Pancreas (tissue), 10 donors: ENCODE results near the gene SLC1A1. TPM values are rescaled to one million over a fixed set of nuclear protein-coding genes. Genes with fewer than 3 reads are reported as not detected.

Source experiments
- ATAC-seq, 4 donors: fragments of 200-7000 bp; cut with Tn5 transposase; one replicate each; pipeline versions ENCODE4 v1.8.0 to v1.9.1; 2020; ENCODE audit warnings: mild to moderate bottlenecking in 4 of 4, moderate library complexity in 4 of 4
- DNase-seq, 6 donors: peaks; one replicate each; pipeline ENCODE4 v3.0.0-alpha.2; 2020
- FAIRE-seq: peaks from 2 replicates; lab custom pipeline; 2012; peaks lifted over from hg19 to GRCh38; lab: Jason Lieb, UNC
- H3K27ac ChIP-seq, 4 donors: fragments of 200-600 bp; sonication (generic); 1 replicate in 3 of 4; 2 replicates in 1 of 4; pipeline versions ENCODE4 v1.5.0 to v1.8.0; 2020
- H3K27me3 ChIP-seq, 4 donors: fragments of 200-600 bp; one replicate each; pipeline ENCODE4 v1.8.0; 2021
- H3K36me3 ChIP-seq, 3 donors: fragments of 200-600 bp; sonication (generic) in 1 of 3; one replicate each; pipeline versions ENCODE4 v1.5.0 to v1.8.0; 2020 to 2021
- H3K4me1 ChIP-seq, 3 donors: fragments of 200-600 bp; one replicate each; pipeline ENCODE4 v1.8.0; 2021
- H3K4me3 ChIP-seq, 4 donors: fragments of 200-600 bp; sonication (generic) in 2 of 4; one replicate each; pipeline versions ENCODE4 v1.5.0 to v1.8.0; 2020 to 2021
- H3K9me3 ChIP-seq, 4 donors: fragments of 200-600 bp; one replicate each; pipeline ENCODE4 v1.8.0; 2021
- CTCF ChIP-seq, 4 donors: fragments of 200-600 bp; sonication (generic) in 3 of 4; IDR thresholded peaks; one replicate each; pipeline versions ENCODE4 v1.5.0 to v1.8.0; 2021; ENCODE audit warnings: antibody characterized with exemption in 4 of 4
- whole genome bisulfite sequencing, 2 donors: extraction: QIAGEN DNeasy Blood & Tissue Kit; methylation state at CpG; one replicate each; pipeline ENCODE4 v1.1.7; 2013; 5-methylcytosine and 5-hydroxymethylcytosine counted together
- intact Hi-C, 3 donors: fragments of 100-400 bp; cut with DNase I; formaldehyde crosslinking; loops; one replicate each; pipeline versions ENCODE4 v1.11.1 to v1.14.2; 2022
- polyA plus RNA-seq, 2 donors: library from polyadenylated mRNA; stranded (reverse); fragments of 200-250 nt; gene quantifications; one replicate each; pipeline ENCODE4 v1.2.3, GENCODE V29; 2013
- total RNA-seq, 6 donors: library from RNA; stranded (reverse); fragmentation: NEBNext Ultra II Directional in 4 of 6; extraction: Animal tissue kit (Norgen Biotek cat#: 25700) in 4 of 6; gene quantifications; one replicate each; pipeline versions ENCODE4 v1.2.1 to v1.2.4, GENCODE V29; 2021 to 2023
- donor health status: healthy with polysubstance abuse.
- donor health status: DM: no; HTN: no; CAD: no; lungs with moderate emphysema.
- donor health status: DM: no; HTN: no; CAD: no.
- donor health status: control.
- donor health status: control.
- donor health status: Bipolar disorder and iron deficiency.
- donor health status: DM: yes; HTN: yes; CAD: no.
- donor health status: DM: no; HTN: no; CAD: no.
- donor health status: DM: no; HTN: no; CAD: no.
- donor health status: DM: yes; HTN: yes; CAD: no.

The SLC1A1 gene
- total and polyA plus RNA-seq, 8 donors: 1.3 to 4.9 (median 2.5) TPM

GRCh38 chr9:4563105-4563504 is 72.8 kb downstream of the SLC1A1 start:
- 88 to 93% methylated on average over 2 of the region's 2 CpGs for WGBS, 2 donors
- Histone ChIP-seq H3K9me3 (no peaks in the 10 kb centered on the region), H3K4me3 (no peak overlapping the region), H3K36me3 (no peaks in the 10 kb centered on the region), H3K27me3 (no peaks in the 10 kb centered on the region), H3K27ac (no peak overlapping the region), H3K4me1 (no peaks in the 10 kb centered on the region)
- no peak for FAIRE-seq
- no peak for ATAC-seq
- TF ChIP-seq CTCF (IDR thresholded peaks at IDR 0.05): no peak
- intact Hi-C loops: no loop called here
- DNase-seq: no peak

DNA sequence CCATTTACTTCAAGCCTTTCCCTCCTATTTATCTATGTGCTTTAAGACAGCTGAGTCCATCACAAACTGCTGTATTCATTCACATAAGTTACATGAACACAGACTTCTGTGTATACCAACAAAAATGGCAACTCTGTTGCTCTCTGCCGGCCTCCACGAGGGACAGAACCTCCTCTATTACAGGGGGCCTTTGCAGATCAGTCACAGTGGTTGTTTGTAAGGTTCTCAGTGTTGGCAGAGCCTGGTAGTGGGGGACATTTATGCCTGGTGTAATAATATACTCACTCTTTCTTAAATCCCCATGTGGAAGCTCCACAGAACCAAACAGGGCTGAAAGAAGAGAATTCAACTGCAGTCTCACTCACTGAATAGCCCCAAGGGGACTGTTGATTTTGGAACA is 76.5 kb downstream of the SLC1A1 start:
- 79 to 87% methylated on average over 2 of the region's 2 CpGs for WGBS, 2 donors

DNA sequence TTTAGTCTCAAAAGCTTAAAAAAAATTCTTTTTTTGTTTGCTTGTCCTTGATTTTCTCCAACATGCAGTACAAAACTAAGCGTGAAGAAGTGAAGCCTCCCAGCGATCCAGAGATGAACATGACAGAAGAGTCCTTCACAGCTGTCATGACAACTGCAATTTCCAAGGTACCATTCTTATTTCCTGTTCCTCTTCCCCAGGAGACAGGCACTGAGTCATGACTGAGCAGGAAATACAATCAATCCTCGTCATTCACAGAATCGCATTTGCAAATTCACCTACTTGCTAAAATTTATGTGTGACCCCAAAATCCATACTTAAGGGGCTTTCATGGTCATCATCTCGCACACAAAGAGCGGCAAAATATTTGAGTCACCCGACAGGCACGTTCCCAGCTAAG is 77.3 kb downstream of the SLC1A1 start:
- FAIRE-seq: no peak
- WGBS, 2 donors: 86 to 87% methylated on average over 8 of the region's 8 CpGs

More for the DNA sequence above, 76.5 kb downstream of the SLC1A1 start:
- ATAC-seq: no peak
- Histone ChIP-seq H3K4me1 (no peaks in the 10 kb centered on the region), H3K9me3 (no peaks in the 10 kb centered on the region), H3K36me3 (no peaks in the 10 kb centered on the region), H3K27me3 (no peaks in the 10 kb centered on the region), H3K27ac (no peak overlapping the region), H3K4me3 (no peak overlapping the region)
- TF ChIP-seq CTCF (IDR thresholded peaks at IDR 0.05): no peak
- FAIRE-seq: no peak
- intact Hi-C loops: no loop called here
- no peak for DNase-seq

GRCh38 chr9:4569101-4569500 is 78.8 kb downstream of the SLC1A1 start:
- Histone ChIP-seq H3K4me1 (no peaks in the 10 kb centered on the region), H3K27me3 (no peaks in the 10 kb centered on the region), H3K4me3 (no peak overlapping the region), H3K27ac (no peak overlapping the region), H3K9me3 (no peaks in the 10 kb centered on the region), H3K36me3 (no peaks in the 10 kb centered on the region)
- intact Hi-C loops: no loop called here
- DNase-seq (no peak), ATAC-seq (no peak), FAIRE-seq (no peak)
- no peak for TF ChIP-seq CTCF (IDR thresholded peaks at IDR 0.05)

More for the DNA sequence above, 77.3 kb downstream of the SLC1A1 start:
- TF ChIP-seq CTCF (IDR thresholded peaks at IDR 0.05): no peak
- H3K9me3 ChIP-seq: no peaks in the 10 kb centered on the region
- DNase-seq (no peak), ATAC-seq (no peak)
- no peaks in the 10 kb centered on the region for H3K4me1 ChIP-seq
- intact Hi-C loops: no loop called here
- H3K27me3 ChIP-seq: no peaks in the 10 kb centered on the region
- no peak overlapping the region for H3K4me3 ChIP-seq
- no peak overlapping the region for H3K27ac ChIP-seq
- H3K36me3 ChIP-seq: no peaks in the 10 kb centered on the region

GRCh38 chr9:4572184-4572826 is 82.0 kb downstream of the SLC1A1 start:
- ATAC-seq: no peak
- H3K4me1 ChIP-seq: no peaks in the 10 kb centered on the region
- no peaks in the 10 kb centered on the region for H3K36me3 ChIP-seq
- H3K4me3 ChIP-seq: no peak overlapping the region
- no peak for DNase-seq
- 68 to 75% methylated on average over 5 of the region's 5 CpGs for WGBS, 2 donors
- H3K27ac ChIP-seq: no peak overlapping the region
- intact Hi-C loops: no loop called here
- H3K27me3 ChIP-seq: no peaks in the 10 kb centered on the region
- no peak for TF ChIP-seq CTCF (IDR thresholded peaks at IDR 0.05)
- FAIRE-seq: no peak
- no peaks in the 10 kb centered on the region for H3K9me3 ChIP-seq
